ENCODE results near the gene SPON1. TPM values are rescaled to one million over a fixed set of nuclear protein-coding genes. Genes with fewer than 3 reads are reported as not detected.
"Not testable (repeated sequence)": the region's sequence is repeated elsewhere in the genome, so short reads cannot be mapped to it uniquely, and the experiment has no call there.

The SPON1 gene
- total RNA-seq, 6 experiments from 2014 or later: not detected

DNA sequence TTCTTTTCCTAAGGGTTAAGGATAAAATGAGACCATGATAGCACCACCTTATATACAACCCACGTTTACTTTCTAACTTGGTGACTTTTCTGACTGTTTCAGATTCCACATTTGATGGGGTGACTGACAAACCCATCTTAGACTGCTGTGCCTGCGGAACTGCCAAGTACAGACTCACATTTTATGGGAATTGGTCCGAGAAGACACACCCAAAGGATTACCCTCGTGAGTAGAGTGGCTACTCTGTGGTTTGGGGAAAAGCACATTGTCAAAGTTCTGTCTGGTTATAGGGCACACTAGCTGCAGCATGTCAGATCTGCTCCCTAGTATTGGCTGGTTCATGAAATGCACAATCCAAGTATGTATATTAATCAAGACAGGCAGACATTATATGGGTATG, 117.3 kb downstream of the SPON1 start:
- no peaks in the 10 kb centered on the region for H3K9me3 Mint-ChIP-seq
- no peaks in the 10 kb centered on the region for H3K36me3 Mint-ChIP-seq (ENCODE audit: low read depth)
- H3K4me3 Mint-ChIP-seq: no peak overlapping the region
- no peaks in the 10 kb centered on the region for H3K4me1 Mint-ChIP-seq (ENCODE audit: low read depth)
- TF ChIP-seq, protein P1, sequence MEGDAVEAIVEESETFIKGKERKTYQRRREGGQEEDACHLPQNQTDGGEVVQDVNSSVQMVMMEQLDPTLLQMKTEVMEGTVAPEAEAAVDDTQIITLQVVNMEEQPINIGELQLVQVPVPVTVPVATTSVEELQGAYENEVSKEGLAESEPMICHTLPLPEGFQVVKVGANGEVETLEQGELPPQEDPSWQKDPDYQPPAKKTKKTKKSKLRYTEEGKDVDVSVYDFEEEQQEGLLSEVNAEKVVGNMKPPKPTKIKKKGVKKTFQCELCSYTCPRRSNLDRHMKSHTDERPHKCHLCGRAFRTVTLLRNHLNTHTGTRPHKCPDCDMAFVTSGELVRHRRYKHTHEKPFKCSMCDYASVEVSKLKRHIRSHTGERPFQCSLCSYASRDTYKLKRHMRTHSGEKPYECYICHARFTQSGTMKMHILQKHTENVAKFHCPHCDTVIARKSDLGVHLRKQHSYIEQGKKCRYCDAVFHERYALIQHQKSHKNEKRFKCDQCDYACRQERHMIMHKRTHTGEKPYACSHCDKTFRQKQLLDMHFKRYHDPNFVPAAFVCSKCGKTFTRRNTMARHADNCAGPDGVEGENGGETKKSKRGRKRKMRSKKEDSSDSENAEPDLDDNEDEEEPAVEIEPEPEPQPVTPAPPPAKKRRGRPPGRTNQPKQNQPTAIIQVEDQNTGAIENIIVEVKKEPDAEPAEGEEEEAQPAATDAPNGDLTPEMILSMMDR (IDR thresholded peaks at IDR 0.05): no peak
- peaks cover 8% of the 10 kb centered on the region; the same call in 1 of the 2 replicates for H3K27me3 Mint-ChIP-seq (ENCODE audit: insufficient read depth)
- H3K27ac Mint-ChIP-seq: no peak overlapping the region
- no peak for DNase-seq

DNA sequence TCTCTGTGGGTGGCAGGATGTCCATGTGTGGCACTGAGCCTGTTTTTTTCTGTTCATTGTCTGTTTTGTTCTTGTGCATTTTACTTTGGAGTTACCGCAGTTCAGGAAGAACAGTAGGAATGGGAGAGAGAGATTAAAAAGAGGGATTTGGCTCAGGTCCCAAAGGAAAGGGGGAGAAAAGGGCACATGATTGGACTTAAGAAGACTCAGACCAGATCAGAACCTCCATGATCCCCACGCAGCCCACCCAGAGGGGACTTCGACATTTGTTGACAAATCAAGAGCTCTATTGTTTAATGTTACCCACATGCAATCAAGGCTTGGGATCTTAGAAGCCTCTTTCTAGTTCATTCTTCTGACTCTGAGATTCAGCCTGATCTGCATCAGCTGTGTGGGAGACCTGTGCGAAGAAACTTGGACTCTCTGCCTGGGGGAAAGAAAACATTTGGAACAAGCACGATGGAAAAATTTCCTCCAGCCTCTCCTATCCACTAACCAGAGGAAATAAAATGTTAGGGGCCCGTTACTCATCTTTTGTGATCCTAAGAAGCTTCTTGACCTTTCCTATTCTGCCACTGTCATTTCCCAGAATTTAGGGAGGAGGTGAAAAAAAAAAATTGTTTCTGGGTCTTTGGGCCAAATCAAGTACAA, 119.2 kb downstream of the SPON1 start:
- TF ChIP-seq, protein P1 (IDR thresholded peaks at IDR 0.05): no peak
- Mint-ChIP-seq H3K9me3 (no peaks in the 10 kb centered on the region), H3K4me3 (no peak overlapping the region), H3K36me3 (ENCODE audit: low read depth) (no peaks in the 10 kb centered on the region), H3K27me3 (ENCODE audit: insufficient read depth) (peaks cover 8% of the 10 kb centered on the region; the same call in 1 of the 2 replicates), H3K4me1 (ENCODE audit: low read depth) (no peaks in the 10 kb centered on the region), H3K27ac (no peak overlapping the region)
- DNase-seq: no peak

DNA sequence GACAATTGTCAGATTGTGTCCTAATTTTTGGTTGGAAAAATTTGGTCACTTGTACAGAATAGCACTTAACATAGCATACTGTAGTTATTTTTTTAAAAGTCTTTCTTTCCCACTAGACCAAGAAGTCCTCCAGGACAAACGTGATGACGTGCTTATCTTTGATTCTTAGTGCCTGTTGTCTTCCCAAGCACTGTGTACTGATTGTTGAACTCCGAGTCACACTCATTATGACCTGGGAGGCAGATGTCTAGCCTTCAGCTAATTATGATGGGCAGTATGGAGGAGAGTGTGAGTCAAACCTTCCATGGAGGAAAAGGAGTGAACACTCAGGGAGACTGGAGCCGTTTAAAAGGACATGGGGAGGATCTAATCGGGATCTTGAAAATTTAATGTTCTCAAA, 119.8 kb downstream of the SPON1 start:
- Mint-ChIP-seq H3K27ac (no peak overlapping the region), H3K4me1 (ENCODE audit: low read depth) (no peaks in the 10 kb centered on the region), H3K4me3 (no peak overlapping the region), H3K27me3 (ENCODE audit: insufficient read depth) (peaks cover 10% of the 10 kb centered on the region; the same call in 1 of the 2 replicates), H3K9me3 (no peaks in the 10 kb centered on the region), H3K36me3 (ENCODE audit: low read depth) (no peaks in the 10 kb centered on the region)
- no peak for DNase-seq
- TF ChIP-seq, protein P1 (IDR thresholded peaks at IDR 0.05): no peak

DNA sequence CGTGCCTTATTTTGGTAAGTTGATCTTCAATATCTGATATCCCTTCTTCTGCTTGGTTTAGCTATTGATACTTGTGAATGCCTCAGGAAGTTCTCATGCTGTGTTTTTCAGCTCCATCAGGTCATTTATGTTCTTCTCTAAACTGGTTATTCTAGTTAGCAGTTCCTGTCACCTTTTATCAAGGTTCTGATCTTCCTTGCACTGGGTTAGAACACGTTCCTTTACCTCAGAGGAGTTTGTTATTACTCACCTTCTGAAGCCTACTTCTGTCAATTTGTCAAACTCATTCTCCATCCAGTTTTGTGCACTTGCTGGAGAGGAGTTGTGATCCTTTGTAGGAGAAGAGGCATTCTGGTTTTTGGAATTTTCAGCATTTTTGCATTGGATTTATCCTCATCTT, 126.3 kb downstream of the SPON1 start:
- H3K27ac Mint-ChIP-seq; DNase-seq; H3K9me3 Mint-ChIP-seq; H3K36me3 Mint-ChIP-seq (ENCODE audit: low read depth); H3K4me3 Mint-ChIP-seq; H3K27me3 Mint-ChIP-seq (ENCODE audit: insufficient read depth); H3K4me1 Mint-ChIP-seq (ENCODE audit: low read depth): not testable (repeated sequence)

DNA sequence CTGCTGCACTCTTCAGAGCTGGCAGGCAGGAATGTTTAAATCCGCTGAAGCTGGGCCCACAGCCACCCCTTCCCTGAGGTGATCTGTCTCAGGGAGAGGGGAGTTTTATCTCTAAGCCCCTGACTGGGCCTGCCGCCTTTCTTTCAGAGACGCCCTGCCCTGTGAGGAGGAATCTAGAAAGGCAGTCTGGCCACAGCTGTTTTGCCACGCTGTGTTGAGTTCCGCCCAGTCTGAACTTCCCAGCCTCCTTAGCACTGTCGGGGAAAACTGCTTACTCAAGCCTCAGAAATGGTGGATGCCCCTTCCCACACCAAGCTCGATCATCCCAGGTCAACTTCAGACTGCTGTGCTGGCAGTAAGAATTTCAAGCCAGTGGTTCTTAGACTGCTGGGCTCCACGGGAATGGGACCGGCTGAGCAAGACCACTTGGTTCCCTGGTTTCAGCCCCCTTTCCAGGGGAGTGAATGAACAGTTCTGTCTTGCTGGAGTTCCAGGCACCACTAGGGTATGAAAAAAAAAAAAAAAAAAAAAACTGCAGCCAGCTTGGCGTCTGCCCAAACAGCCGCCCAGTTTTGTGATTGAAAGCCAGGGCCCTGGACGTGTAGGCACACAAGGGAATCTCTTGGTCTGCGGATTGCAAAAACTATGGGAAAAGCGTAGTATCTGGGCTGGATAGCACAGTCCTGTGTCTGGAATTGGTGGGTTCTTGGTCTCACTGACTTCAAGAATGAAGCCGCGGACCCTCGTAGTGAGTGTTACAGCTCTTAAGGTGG, 127.4 kb downstream of the SPON1 start:
- Mint-ChIP-seq H3K9me3 (no peaks in the 10 kb centered on the region), H3K27ac (no peak overlapping the region), H3K36me3 (ENCODE audit: low read depth) (no peaks in the 10 kb centered on the region), H3K4me1 (ENCODE audit: low read depth) (no peaks in the 10 kb centered on the region), H3K4me3 (no peak overlapping the region), H3K27me3 (ENCODE audit: insufficient read depth) (peaks cover 6% of the 10 kb centered on the region)
- TF ChIP-seq, protein P1 (IDR thresholded peaks at IDR 0.05): no peak
- DNase-seq: no peak

DNA sequence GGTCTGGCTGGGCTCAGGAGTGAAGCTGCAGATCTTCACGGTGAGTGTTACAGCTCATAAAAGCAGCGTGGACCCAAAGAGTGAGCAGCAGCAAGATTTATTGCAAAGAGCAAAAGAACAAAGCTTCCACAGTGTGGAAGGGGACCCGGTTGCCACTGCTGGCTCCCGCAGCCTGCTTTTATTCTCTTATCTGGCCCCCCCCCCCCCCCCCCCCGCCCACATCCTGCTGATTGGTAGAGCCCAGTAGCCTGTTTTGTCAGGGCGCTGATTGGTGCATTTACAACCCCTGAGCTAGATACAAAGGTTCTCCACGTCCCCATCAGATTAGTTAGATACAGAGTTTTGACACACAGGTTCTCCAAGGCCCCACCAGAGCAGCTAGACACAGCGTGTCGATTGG, 128.1 kb downstream of the SPON1 start:
- not testable (repeated sequence) for H3K9me3 Mint-ChIP-seq; H3K36me3 Mint-ChIP-seq (ENCODE audit: low read depth); H3K4me3 Mint-ChIP-seq; H3K27ac Mint-ChIP-seq; H3K27me3 Mint-ChIP-seq (ENCODE audit: insufficient read depth); H3K4me1 Mint-ChIP-seq (ENCODE audit: low read depth); DNase-seq
